WERI-Rb-1 (cell line): ENCODE results near the gene PCDHGB7.
"Not testable (repeated sequence)": the region's sequence is repeated elsewhere in the genome, so short reads cannot be mapped to it uniquely, and the experiment has no call there.

Experiments
- DNase-seq: peaks from one replicate; pipeline ENCODE4 v3.0.0-alpha.2; 2020
- H3K27ac ChIP-seq: fragments of 250-450 bp; sonication (Bioruptor Pico); 2 replicates; pipeline ENCODE4 v1.5.1; 2020; ENCODE audit warnings: mild to moderate bottlenecking, moderate library complexity
- H3K27me3 ChIP-seq: fragments of 250-450 bp; sonication (Bioruptor Pico); 2 replicates; pipeline ENCODE4 v1.5.1; 2021; ENCODE audit warnings: mild to moderate bottlenecking, low read depth, moderate library complexity; ENCODE audit not compliant: insufficient read depth, severe bottlenecking
- H3K36me3 ChIP-seq: fragments of 250-450 bp; sonication (Bioruptor Pico); 2 replicates; pipeline ENCODE4 v1.5.1; 2020; ENCODE audit warnings: mild to moderate bottlenecking, moderate library complexity
- H3K4me3 ChIP-seq: 2 replicates; pipeline ENCODE4 v1.5.1; 2011; ENCODE audit warnings: low read depth, mild to moderate bottlenecking, control low read depth, low read length
- H3K9me3 ChIP-seq: fragments of 250-450 bp; sonication (Bioruptor Pico); 2 replicates; pipeline ENCODE4 v1.5.1; 2021; ENCODE audit warnings: mild to moderate bottlenecking, moderate library complexity; ENCODE audit not compliant: severe bottlenecking
- CTCF ChIP-seq: IDR thresholded peaks from 2 replicates; pipeline ENCODE4 v1.5.1; 2011; ENCODE audit warnings: low read depth, mild to moderate bottlenecking, control low read depth, inconsistent platforms, low read length

Gene PCDHGB7

GRCh38 chr5:141411575-141411974 is 5.9 kb upstream of the PCDHGB7 start:
- Histone ChIP-seq H3K4me3 (no peak overlapping the region), H3K36me3 (no peaks in the 10 kb centered on the region), H3K27ac (no peak overlapping the region), H3K27me3 (no peaks in the 10 kb centered on the region), H3K9me3 (peaks cover 3% of the 10 kb centered on the region)
- no peak for TF ChIP-seq CTCF
- no peak for DNase-seq

GRCh38 chr5:141412854-141413539 is 4.5 kb upstream of the PCDHGB7 start, which contains the start of gene PCDHGA10:
TSS of gene PCDHGA10 (plus strand) at chr5:141412987. CDS start at chr5:141413176, 189 bp downstream.
- Histone ChIP-seq H3K9me3 (peaks cover 3% of the 10 kb centered on the region), H3K4me3 (no peak within 1 kb of the TSS), H3K36me3 (no peaks in the 10 kb centered on the region), H3K27ac (no peak within 1 kb of the TSS), H3K27me3 (no peaks in the 10 kb centered on the region)
- peak; percentile 58 for DNase-seq
- peak; percentile 58 for TF ChIP-seq CTCF

- no peak overlapping the region for H3K4me3 ChIP-seq
- TF ChIP-seq CTCF = no peak
- no peaks in the 10 kb centered on the region for H3K27me3 ChIP-seq
- H3K9me3 ChIP-seq = peaks cover 3% of the 10 kb centered on the region
- H3K36me3 ChIP-seq = no peaks in the 10 kb centered on the region
- H3K27ac ChIP-seq = no peak overlapping the region
- no peak for DNase-seq
Measured at GRCh38 chr5:141413540-141414069, 3.9 kb upstream of the PCDHGB7 start.

- H3K36me3 ChIP-seq, H3K4me3 ChIP-seq: not testable (repeated sequence)
Measured at GRCh38 chr5:141414548-141415274, 2.8 kb upstream of the PCDHGB7 start.

GRCh38 chr5:141415275-141415618 is 2.2 kb upstream of the PCDHGB7 start:
- H3K9me3 ChIP-seq = peaks cover 15% of the 10 kb centered on the region
- not testable (repeated sequence) for H3K36me3 ChIP-seq, H3K4me3 ChIP-seq, DNase-seq, H3K27me3 ChIP-seq, H3K27ac ChIP-seq

More at GRCh38 chr5:141414548-141415274, 2.8 kb upstream of the PCDHGB7 start:
- H3K9me3 ChIP-seq = peaks cover 11% of the 10 kb centered on the region
- not testable (repeated sequence) for DNase-seq, H3K27me3 ChIP-seq, H3K27ac ChIP-seq

GRCh38 chr5:141419074-141419880 is 1.8 kb downstream of the PCDHGB7 start:
- Histone ChIP-seq H3K27me3 (no peaks in the 10 kb centered on the region), H3K4me3 (no peak overlapping the region), H3K36me3 (no peaks in the 10 kb centered on the region), H3K9me3 (peaks cover 25% of the 10 kb centered on the region), H3K27ac (no peak overlapping the region)
- DNase-seq = no peak
- no peak for TF ChIP-seq CTCF
